Fibroblast of pulmonary artery (primary cell): ENCODE data around the gene PPOX.

Source experiments
- DNase-seq: peaks from one replicate; pipeline ENCODE4 v3.0.0-alpha.2; 2010; ENCODE audit warnings: low read depth
- H3K4me3 ChIP-seq: replicated peaks from 2 replicates; pipeline ENCODE4 v1.5.1; 2011; ENCODE audit warnings: low read depth, mild to moderate bottlenecking, control low read depth, low read length, moderate library complexity
- CTCF ChIP-seq: IDR thresholded peaks from 2 replicates; pipeline ENCODE4 v1.5.1; 2011; ENCODE audit warnings: mild to moderate bottlenecking, control low read depth, low read length, inconsistent platforms; ENCODE audit errors: missing control alignments

PPOX gene

GRCh38 chr1:161162052-161162451 lies 4.2 kb upstream of the PPOX start:
- DNase-seq = no peak
- no peak overlapping the region for H3K4me3 ChIP-seq
- TF ChIP-seq CTCF = no peak

DNA sequence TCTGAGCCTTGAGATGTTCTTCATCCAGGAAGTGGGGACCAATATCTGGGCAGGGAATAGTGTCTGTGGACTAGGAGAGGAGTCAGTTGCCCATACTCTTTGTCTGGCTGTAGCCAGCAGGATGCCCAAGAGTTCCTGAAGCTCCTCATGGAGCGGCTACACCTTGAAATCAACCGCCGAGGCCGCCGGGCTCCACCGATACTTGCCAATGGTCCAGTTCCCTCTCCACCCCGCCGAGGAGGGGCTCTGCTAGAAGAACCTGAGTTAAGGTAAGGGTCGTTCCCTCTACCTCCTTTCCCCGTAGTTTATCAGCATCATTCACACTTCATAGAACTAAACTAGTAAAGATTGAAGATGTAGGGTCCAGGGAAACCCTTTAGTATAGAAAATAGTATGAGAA lies 3.4 kb upstream of the PPOX start:
- DNase-seq = no peak
- H3K4me3 ChIP-seq = no peak overlapping the region
- no peak for TF ChIP-seq CTCF

DNA sequence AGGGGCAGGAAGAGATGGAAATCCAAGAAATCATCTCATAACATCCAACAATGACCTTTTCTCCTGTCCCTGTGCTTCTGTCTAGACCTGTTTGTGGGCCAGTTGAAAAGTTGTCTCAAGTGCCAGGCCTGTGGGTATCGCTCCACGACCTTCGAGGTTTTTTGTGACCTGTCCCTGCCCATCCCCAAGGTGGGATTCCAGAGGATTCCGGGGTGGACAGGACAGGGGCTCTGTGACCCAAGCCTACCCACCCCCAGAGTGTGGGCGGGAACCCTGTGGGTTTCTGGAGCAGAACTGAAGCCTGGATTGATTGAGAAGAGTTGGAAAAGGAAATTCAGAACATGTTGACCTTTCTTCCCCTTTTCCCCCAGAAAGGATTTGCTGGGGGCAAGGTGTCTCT lies 2.4 kb upstream of the PPOX start:
- TF ChIP-seq CTCF = no peak

GRCh38 chr1:161164901-161165610 lies 1.2 kb upstream of the PPOX start:
- DNase-seq = no peak
- no peak for TF ChIP-seq CTCF
- peak overlapping the region; percentile 87 for H3K4me3 ChIP-seq

More for the DNA sequence above, 2.4 kb upstream of the PPOX start:
- no peak for DNase-seq
- no peak overlapping the region for H3K4me3 ChIP-seq

- peak overlapping the region; percentile 87 for H3K4me3 ChIP-seq
- DNase-seq = no peak
- TF ChIP-seq CTCF = no peak
Observed at GRCh38 chr1:161166669-161167548, 683 bp downstream of the PPOX start.

GRCh38 chr1:161168906-161169305 lies 2.7 kb downstream of the PPOX start:
- no peak overlapping the region for H3K4me3 ChIP-seq
- DNase-seq = no peak
- no peak for TF ChIP-seq CTCF
